Neural progenitor cell (in vitro differentiated cells): ENCODE measurements around the gene HNRNPL.

ENCODE experiments used
- CTCF ChIP-seq: fragments of 200-600 bp; sonication (generic); IDR thresholded peaks from 2 replicates; pipeline ENCODE4 v1.5.1; 2017; ENCODE audit warnings: antibody characterized with exemption, mild to moderate bottlenecking
- EZH2 ChIP-seq: fragments of 200-600 bp; sonication (generic); IDR thresholded peaks from 2 replicates; pipeline ENCODE4 v1.6.1; 2017; ENCODE audit warnings: antibody characterized with exemption, mild to moderate bottlenecking, moderate library complexity

- TF ChIP-seq CTCF, result no peak
- TF ChIP-seq EZH2, result no peak
These were observed 720 bp upstream of the HNRNPL start for GRCh38 chr19:38850436-38850975.
